NT2/D1 (cell line): ENCODE measurements around the gene FBXW11.

Experiments
- YY1 ChIP-seq: IDR thresholded peaks from 2 replicates; pipeline ENCODE4 v1.6.1; 2011; ENCODE audit not compliant: insufficient read length, insufficient read depth
- ZNF274 ChIP-seq: IDR thresholded peaks from 2 replicates; pipeline ENCODE4 v1.6.1; 2011; ENCODE audit warnings: mild to moderate bottlenecking, low read depth, low read length

GRCh38 chr5:172052450-172053236 is 46.2 kb upstream of the FBXW11 start:
- TF ChIP-seq ZNF274 (no peak), YY1 (no peak)
